Pancreas (tissue), 10 donors: ENCODE measurements around the gene SBF2. TPM values are rescaled to one million over a fixed set of nuclear protein-coding genes. Genes with fewer than 3 reads are reported as not detected.
"Not testable (repeated sequence)": the region's sequence is repeated elsewhere in the genome, so short reads cannot be mapped to it uniquely, and the experiment has no call there.

Experiments
- ATAC-seq, 4 donors: fragments of 200-7000 bp; cut with Tn5 transposase; one replicate each; pipeline versions ENCODE4 v1.8.0 to v1.9.1; 2020; ENCODE audit warnings: mild to moderate bottlenecking in 4 of 4, moderate library complexity in 4 of 4
- DNase-seq, 6 donors: peaks; one replicate each; pipeline ENCODE4 v3.0.0-alpha.2; 2020
- FAIRE-seq: peaks from 2 replicates; lab custom pipeline; 2012; peaks lifted over from hg19 to GRCh38; lab: Jason Lieb, UNC
- H3K27ac ChIP-seq, 4 donors: fragments of 200-600 bp; sonication (generic); 1 replicate in 3 of 4; 2 replicates in 1 of 4; pipeline versions ENCODE4 v1.5.0 to v1.8.0; 2020
- H3K27me3 ChIP-seq, 4 donors: fragments of 200-600 bp; one replicate each; pipeline ENCODE4 v1.8.0; 2021
- H3K36me3 ChIP-seq, 3 donors: fragments of 200-600 bp; sonication (generic) in 1 of 3; one replicate each; pipeline versions ENCODE4 v1.5.0 to v1.8.0; 2020 to 2021
- H3K4me1 ChIP-seq, 3 donors: fragments of 200-600 bp; one replicate each; pipeline ENCODE4 v1.8.0; 2021
- H3K4me3 ChIP-seq, 4 donors: fragments of 200-600 bp; sonication (generic) in 2 of 4; one replicate each; pipeline versions ENCODE4 v1.5.0 to v1.8.0; 2020 to 2021
- H3K9me3 ChIP-seq, 4 donors: fragments of 200-600 bp; one replicate each; pipeline ENCODE4 v1.8.0; 2021
- CTCF ChIP-seq, 4 donors: fragments of 200-600 bp; sonication (generic) in 3 of 4; IDR thresholded peaks; one replicate each; pipeline versions ENCODE4 v1.5.0 to v1.8.0; 2021; ENCODE audit warnings: antibody characterized with exemption in 4 of 4
- WGBS, 2 donors: extraction: QIAGEN DNeasy Blood & Tissue Kit; methylation state at CpG; one replicate each; pipeline ENCODE4 v1.1.7; 2013; 5-methylcytosine and 5-hydroxymethylcytosine counted together
- intact Hi-C, 3 donors: fragments of 100-400 bp; cut with DNase I; formaldehyde crosslinking; loops; one replicate each; pipeline versions ENCODE4 v1.11.1 to v1.14.2; 2022
- polyA plus RNA-seq, 2 donors: library from polyadenylated mRNA; stranded (reverse); fragments of 200-250 nt; gene quantifications; one replicate each; pipeline ENCODE4 v1.2.3, GENCODE V29; 2013
- total RNA-seq, 6 donors: library from RNA; stranded (reverse); fragmentation: NEBNext Ultra II Directional in 4 of 6; extraction: Animal tissue kit (Norgen Biotek cat#: 25700) in 4 of 6; gene quantifications; one replicate each; pipeline versions ENCODE4 v1.2.1 to v1.2.4, GENCODE V29; 2021 to 2023
- donor health status: healthy with polysubstance abuse.
- donor health status: DM: no; HTN: no; CAD: no; lungs with moderate emphysema.
- donor health status: DM: no; HTN: no; CAD: no.
- donor health status: control.
- donor health status: control.
- donor health status: Bipolar disorder and iron deficiency.
- donor health status: DM: yes; HTN: yes; CAD: no.
- donor health status: DM: no; HTN: no; CAD: no.
- donor health status: DM: no; HTN: no; CAD: no.
- donor health status: DM: yes; HTN: yes; CAD: no.

SBF2 gene
- total and polyA plus RNA-seq, 8 donors: 4.6 to 21.8 (median 10.3) TPM

GRCh38 chr11:10261821-10262220 is 32.2 kb downstream of the SBF2 start:
- H3K4me3 ChIP-seq: no peak overlapping the region
- no peak overlapping the region for H3K27ac ChIP-seq
- no peak for ATAC-seq
- no peaks in the 10 kb centered on the region for H3K27me3 ChIP-seq
- H3K4me1 ChIP-seq: peaks cover 0 to 4% (median 0%) of the 10 kb centered on the region in 3 donors
- intact Hi-C loops: no loop called here
- no peaks in the 10 kb centered on the region for H3K9me3 ChIP-seq
- no peak for FAIRE-seq
- TF ChIP-seq CTCF (IDR thresholded peaks at IDR 0.05): no peak
- H3K36me3 ChIP-seq: no peaks in the 10 kb centered on the region
- no peak for DNase-seq

- 93 to 94% methylated on average over 4 of the region's 4 CpGs for WGBS, 2 donors
- Histone ChIP-seq H3K4me3 (no peak overlapping the region), H3K27ac (no peak overlapping the region), H3K27me3 (no peaks in the 10 kb centered on the region), H3K36me3 (no peaks in the 10 kb centered on the region), H3K9me3 (no peaks in the 10 kb centered on the region), H3K4me1 (peaks cover 0 to 5% (median 4%) of the 10 kb centered on the region in 3 donors)
- ATAC-seq: no peak
- FAIRE-seq: no peak
- TF ChIP-seq CTCF (IDR thresholded peaks at IDR 0.05): no peak
- DNase-seq: no peak
- intact Hi-C loops: no loop called here
Observed at GRCh38 chr11:10257478-10257877, 36.5 kb downstream of the SBF2 start.

GRCh38 chr11:10255388-10256125 is 38.5 kb downstream of the SBF2 start:
- TF ChIP-seq CTCF (IDR thresholded peaks at IDR 0.05): no peak
- H3K36me3 ChIP-seq: no peaks in the 10 kb centered on the region
- H3K9me3 ChIP-seq: no peaks in the 10 kb centered on the region
- DNase-seq: no peak
- intact Hi-C loops: no loop called here
- no peak overlapping the region for H3K27ac ChIP-seq
- H3K27me3 ChIP-seq: no peaks in the 10 kb centered on the region
- peaks cover 0 to 5% (median 4%) of the 10 kb centered on the region in 3 donors for H3K4me1 ChIP-seq
- ATAC-seq: no peak
- peak; percentile 79 for FAIRE-seq
- H3K4me3 ChIP-seq: no peak overlapping the region
- 63 to 66% methylated on average over 3 of the region's 3 CpGs for WGBS, 2 donors

- FAIRE-seq, H3K27ac ChIP-seq, DNase-seq, H3K36me3 ChIP-seq, H3K27me3 ChIP-seq, H3K4me3 ChIP-seq, intact Hi-C loops, H3K9me3 ChIP-seq, H3K4me1 ChIP-seq, ATAC-seq: not testable (repeated sequence)
- WGBS, 2 donors: 92 to 96% methylated on average over 2 of the region's 2 CpGs
Observed at GRCh38 chr11:10249448-10250131, 44.4 kb downstream of the SBF2 start.

- no peaks in the 10 kb centered on the region for H3K4me1 ChIP-seq
- no peak for TF ChIP-seq CTCF (IDR thresholded peaks at IDR 0.05)
- H3K27ac ChIP-seq: no peak overlapping the region
- H3K36me3 ChIP-seq: no peaks in the 10 kb centered on the region
- ATAC-seq: no peak
- no peak overlapping the region for H3K4me3 ChIP-seq
- no peaks in the 10 kb centered on the region for H3K9me3 ChIP-seq
- WGBS, 2 donors: 86 to 89% methylated on average over 2 of the region's 2 CpGs
- H3K27me3 ChIP-seq: no peaks in the 10 kb centered on the region
- no peak for DNase-seq
- intact Hi-C loops: no loop called here
- no peak for FAIRE-seq
Observed at GRCh38 chr11:10247011-10247410, 47.0 kb downstream of the SBF2 start.
